ENCODE measurements around the gene NACC1. TPM values are rescaled to one million over a fixed set of nuclear protein-coding genes. Genes with fewer than 3 reads are reported as not detected.

The NACC1 gene
- total RNA-seq, 1 donor from 2014 or later = 35.4 TPM

DNA sequence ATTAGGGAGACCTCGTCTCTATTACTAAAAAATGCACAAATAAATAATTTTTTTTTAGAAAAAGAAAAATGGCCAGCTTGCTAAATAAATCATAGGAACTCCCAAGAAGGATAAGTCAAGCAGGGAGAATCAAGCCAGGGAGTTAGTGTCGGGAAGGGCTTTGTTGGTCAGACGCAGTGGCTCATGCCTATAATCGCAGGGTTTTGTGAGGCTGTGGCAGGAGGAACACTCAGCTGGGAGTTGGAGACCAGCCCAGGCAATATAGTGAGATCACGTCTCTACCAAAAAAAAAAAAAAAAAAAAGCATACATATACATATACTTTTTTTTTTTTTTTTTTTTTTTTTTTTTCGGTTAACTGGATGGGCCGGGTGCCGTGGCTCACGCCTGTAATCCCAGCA is 9.0 kb downstream of the NACC1 start:
- TF ChIP-seq CTCF (IDR thresholded peaks at IDR 0.05; ENCODE audit: borderline replicate concordance) = no peak
- H3K9me3 ChIP-seq (replicated peaks) = no peaks in the 10 kb centered on the region
- no peaks in the 10 kb centered on the region for H3K36me3 ChIP-seq
- H3K4me1 ChIP-seq = peaks cover 21% of the 10 kb centered on the region
- no peaks in the 10 kb centered on the region for H3K27me3 ChIP-seq (ENCODE audit: low read depth)
- H3K4me3 ChIP-seq = no peak overlapping the region
- no peak overlapping the region for H3K27ac ChIP-seq (replicated peaks)
- intact Hi-C loops (cut with micrococcal nuclease) = no loop called here
- no peak for DNase-seq

- intact Hi-C loops (cut with micrococcal nuclease) = no loop called here
- Histone ChIP-seq H3K27me3 (ENCODE audit: low read depth) (no peaks in the 10 kb centered on the region), H3K9me3 (replicated peaks) (no peaks in the 10 kb centered on the region), H3K27ac (replicated peaks) (peak overlapping the region; percentile 61), H3K4me1 (peaks cover 26% of the 10 kb centered on the region), H3K36me3 (no peaks in the 10 kb centered on the region), H3K4me3 (no peak overlapping the region)
- no peak for DNase-seq
- TF ChIP-seq CTCF (IDR thresholded peaks at IDR 0.05; ENCODE audit: borderline replicate concordance) = no peak
These were observed 9.9 kb downstream of the NACC1 start for GRCh38 chr19:13127811-13128575.

GRCh38 chr19:13128583-13128982 is 10.5 kb downstream of the NACC1 start:
- TF ChIP-seq CTCF (IDR thresholded peaks at IDR 0.05; ENCODE audit: borderline replicate concordance) = no peak
- DNase-seq = no peak
- Histone ChIP-seq H3K9me3 (replicated peaks) (no peaks in the 10 kb centered on the region), H3K36me3 (no peaks in the 10 kb centered on the region), H3K4me3 (no peak overlapping the region), H3K4me1 (peaks cover 32% of the 10 kb centered on the region), H3K27me3 (ENCODE audit: low read depth) (no peaks in the 10 kb centered on the region), H3K27ac (replicated peaks) (peak overlapping the region; percentile 61)
- intact Hi-C loops (cut with micrococcal nuclease) = no loop called here

GRCh38 chr19:13129384-13129783 is 11.3 kb downstream of the NACC1 start:
- no peaks in the 10 kb centered on the region for H3K9me3 ChIP-seq (replicated peaks)
- no peak for DNase-seq
- intact Hi-C loops (cut with micrococcal nuclease) = no loop called here

DNA sequence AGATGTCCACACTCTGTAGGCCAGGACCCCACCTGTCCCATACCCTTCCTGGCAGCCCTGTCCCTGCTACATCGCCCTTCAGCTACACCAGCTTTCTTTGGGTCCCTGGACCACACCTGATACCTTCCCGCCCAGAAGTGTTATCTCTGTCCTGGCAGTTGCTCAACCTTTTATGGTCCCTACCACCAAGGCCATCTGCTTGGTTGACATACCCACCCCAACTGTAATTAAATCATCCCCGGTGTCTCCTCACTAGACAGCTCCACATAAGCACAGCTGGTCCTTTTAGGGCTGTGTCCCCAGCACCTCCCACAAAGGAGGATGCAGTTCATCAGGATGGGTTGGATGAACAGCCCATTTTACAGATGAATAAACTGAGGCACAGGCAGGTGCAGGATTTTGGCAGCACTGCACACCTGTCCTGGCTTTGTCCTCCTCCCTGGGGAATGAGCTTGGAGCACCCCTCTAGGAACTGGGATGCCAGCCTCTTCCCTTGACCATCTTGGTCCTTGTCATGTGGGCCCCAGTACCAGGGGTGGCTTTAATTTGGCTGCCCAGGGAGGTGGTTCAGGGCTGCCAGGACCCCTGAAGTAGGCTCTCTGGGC is 12.9 kb downstream of the NACC1 start:
- H3K27ac ChIP-seq (replicated peaks) = no peak overlapping the region
- no peak overlapping the region for H3K4me3 ChIP-seq
- intact Hi-C loops (cut with micrococcal nuclease) = no loop called here
- no peaks in the 10 kb centered on the region for H3K27me3 ChIP-seq (ENCODE audit: low read depth)
- no peak for TF ChIP-seq CTCF (IDR thresholded peaks at IDR 0.05; ENCODE audit: borderline replicate concordance)
- peaks cover 12% of the 10 kb centered on the region for H3K36me3 ChIP-seq
- no peaks in the 10 kb centered on the region for H3K9me3 ChIP-seq (replicated peaks)
- peaks cover 51% of the 10 kb centered on the region for H3K4me1 ChIP-seq
- no peak for DNase-seq

More at GRCh38 chr19:13129384-13129783, 11.3 kb downstream of the NACC1 start:
- TF ChIP-seq CTCF (IDR thresholded peaks at IDR 0.05; ENCODE audit: borderline replicate concordance) = no peak
- Histone ChIP-seq H3K36me3 (no peaks in the 10 kb centered on the region), H3K27ac (replicated peaks) (peak overlapping the region; percentile 61), H3K4me3 (no peak overlapping the region), H3K27me3 (ENCODE audit: low read depth) (no peaks in the 10 kb centered on the region), H3K4me1 (peaks cover 40% of the 10 kb centered on the region)
